Medulla oblongata (tissue), 1 donor: ENCODE data around the gene UBE2D3.
A peak's percentile ranks its signal among the peaks of the same experiment; 100 is the strongest.
"Not testable (repeated sequence)": the region's sequence is repeated elsewhere in the genome, so short reads cannot be mapped to it uniquely, and the experiment has no call there.

Experiments
- DNase-seq: peaks from one replicate; pipeline ENCODE4 v3.0.0-alpha.2; 2015; ENCODE audit errors: extremely low spot score

The UBE2D3 gene

GRCh38 chr4:102832105-102832504 is 4.8 kb upstream of the UBE2D3 start:
- DNase-seq: no peak

GRCh38 chr4:102829803-102830202 is 2.5 kb upstream of the UBE2D3 start:
- no peak for DNase-seq

- DNase-seq: no peak
These were observed 1.1 kb upstream of the UBE2D3 start for GRCh38 chr4:102828497-102828808.

- peak; percentile 99 for DNase-seq
These were observed 534 bp upstream of the UBE2D3 start for GRCh38 chr4:102827674-102828496.

- no peak for DNase-seq
These were observed 1.1 kb downstream of the UBE2D3 start for GRCh38 chr4:102826105-102826889.

- DNase-seq: peak; percentile 83
These were observed 1.9 kb downstream of the UBE2D3 start for GRCh38 chr4:102825261-102826091.

GRCh38 chr4:102824398-102824797 is 3.0 kb downstream of the UBE2D3 start:
- peak; percentile 32 for DNase-seq

GRCh38 chr4:102823897-102824296 is 3.5 kb downstream of the UBE2D3 start:
- no peak for DNase-seq

- DNase-seq: no peak
These were observed 3.9 kb downstream of the UBE2D3 start for GRCh38 chr4:102823464-102823863.

GRCh38 chr4:102819588-102820365 is 7.6 kb downstream of the UBE2D3 start:
- DNase-seq: no peak

- DNase-seq: not testable (repeated sequence)
These were observed 8.3 kb downstream of the UBE2D3 start for GRCh38 chr4:102819100-102819499.

- no peak for DNase-seq
These were observed 9.6 kb downstream of the UBE2D3 start for GRCh38 chr4:102817613-102818268.

GRCh38 chr4:102817021-102817605 is 10.2 kb downstream of the UBE2D3 start:
- DNase-seq: no peak

GRCh38 chr4:102815981-102816380 is 11.4 kb downstream of the UBE2D3 start:
- no peak for DNase-seq

- no peak for DNase-seq
These were observed 17.7 kb downstream of the UBE2D3 start for GRCh38 chr4:102809691-102810090.

GRCh38 chr4:102809190-102809589 is 18.2 kb downstream of the UBE2D3 start:
- DNase-seq: no peak

GRCh38 chr4:102808009-102808408 is 19.3 kb downstream of the UBE2D3 start:
- DNase-seq: no peak

GRCh38 chr4:102807345-102807744 is 20.0 kb downstream of the UBE2D3 start:
- DNase-seq: no peak

- no peak for DNase-seq
These were observed 27.5 kb downstream of the UBE2D3 start for GRCh38 chr4:102799816-102800215.

- DNase-seq: no peak
These were observed 32.4 kb downstream of the UBE2D3 start for GRCh38 chr4:102794999-102795398.
